ENCODE measurements around the gene MYRFL. TPM values are rescaled to one million over a fixed set of nuclear protein-coding genes. Genes with fewer than 3 reads are reported as not detected.

The MYRFL gene
- total and polyA plus RNA-seq, 2 of the 8 experiments (the other 6 are each of a cell fraction or from before 2014, with no cell fraction given) = 1.1 to 2.0 TPM

DNA sequence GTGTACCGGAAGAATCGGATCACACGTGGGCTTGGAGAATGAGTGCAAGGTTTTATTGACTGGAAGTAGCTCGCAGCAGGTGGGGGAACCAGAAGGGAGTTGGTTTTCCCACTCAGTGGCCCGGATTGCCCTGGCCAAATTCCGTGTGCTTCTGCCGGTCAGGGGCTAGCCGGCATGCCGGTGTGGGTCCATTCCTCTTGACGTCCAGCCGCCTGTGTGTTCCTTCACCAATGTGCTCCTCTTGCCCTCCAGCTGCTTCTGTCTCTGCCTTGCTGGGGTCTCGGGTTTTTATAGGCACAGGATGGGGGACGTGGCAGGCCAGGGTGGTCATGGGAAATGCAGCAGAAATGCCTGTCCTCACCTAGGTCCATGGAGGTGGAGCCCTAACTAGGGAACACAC lies 11.0 kb downstream of the MYRFL start (continued):
- TF ChIP-seq, protein P1, sequence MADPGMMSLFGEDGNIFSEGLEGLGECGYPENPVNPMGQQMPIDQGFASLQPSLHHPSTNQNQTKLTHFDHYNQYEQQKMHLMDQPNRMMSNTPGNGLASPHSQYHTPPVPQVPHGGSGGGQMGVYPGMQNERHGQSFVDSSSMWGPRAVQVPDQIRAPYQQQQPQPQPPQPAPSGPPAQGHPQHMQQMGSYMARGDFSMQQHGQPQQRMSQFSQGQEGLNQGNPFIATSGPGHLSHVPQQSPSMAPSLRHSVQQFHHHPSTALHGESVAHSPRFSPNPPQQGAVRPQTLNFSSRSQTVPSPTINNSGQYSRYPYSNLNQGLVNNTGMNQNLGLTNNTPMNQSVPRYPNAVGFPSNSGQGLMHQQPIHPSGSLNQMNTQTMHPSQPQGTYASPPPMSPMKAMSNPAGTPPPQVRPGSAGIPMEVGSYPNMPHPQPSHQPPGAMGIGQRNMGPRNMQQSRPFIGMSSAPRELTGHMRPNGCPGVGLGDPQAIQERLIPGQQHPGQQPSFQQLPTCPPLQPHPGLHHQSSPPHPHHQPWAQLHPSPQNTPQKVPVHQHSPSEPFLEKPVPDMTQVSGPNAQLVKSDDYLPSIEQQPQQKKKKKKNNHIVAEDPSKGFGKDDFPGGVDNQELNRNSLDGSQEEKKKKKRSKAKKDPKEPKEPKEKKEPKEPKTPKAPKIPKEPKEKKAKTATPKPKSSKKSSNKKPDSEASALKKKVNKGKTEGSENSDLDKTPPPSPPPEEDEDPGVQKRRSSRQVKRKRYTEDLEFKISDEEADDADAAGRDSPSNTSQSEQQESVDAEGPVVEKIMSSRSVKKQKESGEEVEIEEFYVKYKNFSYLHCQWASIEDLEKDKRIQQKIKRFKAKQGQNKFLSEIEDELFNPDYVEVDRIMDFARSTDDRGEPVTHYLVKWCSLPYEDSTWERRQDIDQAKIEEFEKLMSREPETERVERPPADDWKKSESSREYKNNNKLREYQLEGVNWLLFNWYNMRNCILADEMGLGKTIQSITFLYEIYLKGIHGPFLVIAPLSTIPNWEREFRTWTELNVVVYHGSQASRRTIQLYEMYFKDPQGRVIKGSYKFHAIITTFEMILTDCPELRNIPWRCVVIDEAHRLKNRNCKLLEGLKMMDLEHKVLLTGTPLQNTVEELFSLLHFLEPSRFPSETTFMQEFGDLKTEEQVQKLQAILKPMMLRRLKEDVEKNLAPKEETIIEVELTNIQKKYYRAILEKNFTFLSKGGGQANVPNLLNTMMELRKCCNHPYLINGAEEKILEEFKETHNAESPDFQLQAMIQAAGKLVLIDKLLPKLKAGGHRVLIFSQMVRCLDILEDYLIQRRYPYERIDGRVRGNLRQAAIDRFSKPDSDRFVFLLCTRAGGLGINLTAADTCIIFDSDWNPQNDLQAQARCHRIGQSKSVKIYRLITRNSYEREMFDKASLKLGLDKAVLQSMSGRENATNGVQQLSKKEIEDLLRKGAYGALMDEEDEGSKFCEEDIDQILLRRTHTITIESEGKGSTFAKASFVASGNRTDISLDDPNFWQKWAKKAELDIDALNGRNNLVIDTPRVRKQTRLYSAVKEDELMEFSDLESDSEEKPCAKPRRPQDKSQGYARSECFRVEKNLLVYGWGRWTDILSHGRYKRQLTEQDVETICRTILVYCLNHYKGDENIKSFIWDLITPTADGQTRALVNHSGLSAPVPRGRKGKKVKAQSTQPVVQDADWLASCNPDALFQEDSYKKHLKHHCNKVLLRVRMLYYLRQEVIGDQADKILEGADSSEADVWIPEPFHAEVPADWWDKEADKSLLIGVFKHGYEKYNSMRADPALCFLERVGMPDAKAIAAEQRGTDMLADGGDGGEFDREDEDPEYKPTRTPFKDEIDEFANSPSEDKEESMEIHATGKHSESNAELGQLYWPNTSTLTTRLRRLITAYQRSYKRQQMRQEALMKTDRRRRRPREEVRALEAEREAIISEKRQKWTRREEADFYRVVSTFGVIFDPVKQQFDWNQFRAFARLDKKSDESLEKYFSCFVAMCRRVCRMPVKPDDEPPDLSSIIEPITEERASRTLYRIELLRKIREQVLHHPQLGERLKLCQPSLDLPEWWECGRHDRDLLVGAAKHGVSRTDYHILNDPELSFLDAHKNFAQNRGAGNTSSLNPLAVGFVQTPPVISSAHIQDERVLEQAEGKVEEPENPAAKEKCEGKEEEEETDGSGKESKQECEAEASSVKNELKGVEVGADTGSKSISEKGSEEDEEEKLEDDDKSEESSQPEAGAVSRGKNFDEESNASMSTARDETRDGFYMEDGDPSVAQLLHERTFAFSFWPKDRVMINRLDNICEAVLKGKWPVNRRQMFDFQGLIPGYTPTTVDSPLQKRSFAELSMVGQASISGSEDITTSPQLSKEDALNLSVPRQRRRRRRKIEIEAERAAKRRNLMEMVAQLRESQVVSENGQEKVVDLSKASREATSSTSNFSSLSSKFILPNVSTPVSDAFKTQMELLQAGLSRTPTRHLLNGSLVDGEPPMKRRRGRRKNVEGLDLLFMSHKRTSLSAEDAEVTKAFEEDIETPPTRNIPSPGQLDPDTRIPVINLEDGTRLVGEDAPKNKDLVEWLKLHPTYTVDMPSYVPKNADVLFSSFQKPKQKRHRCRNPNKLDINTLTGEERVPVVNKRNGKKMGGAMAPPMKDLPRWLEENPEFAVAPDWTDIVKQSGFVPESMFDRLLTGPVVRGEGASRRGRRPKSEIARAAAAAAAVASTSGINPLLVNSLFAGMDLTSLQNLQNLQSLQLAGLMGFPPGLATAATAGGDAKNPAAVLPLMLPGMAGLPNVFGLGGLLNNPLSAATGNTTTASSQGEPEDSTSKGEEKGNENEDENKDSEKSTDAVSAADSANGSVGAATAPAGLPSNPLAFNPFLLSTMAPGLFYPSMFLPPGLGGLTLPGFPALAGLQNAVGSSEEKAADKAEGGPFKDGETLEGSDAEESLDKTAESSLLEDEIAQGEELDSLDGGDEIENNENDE (IDR thresholded peaks at IDR 0.05; ENCODE audit: insufficient replicate concordance, low read length) = no peak
- TF ChIP-seq GTF2F1 (IDR thresholded peaks at IDR 0.05; ENCODE audit: borderline replicate concordance, low read depth, low read length) (no peak), CHD1 (IDR thresholded peaks at IDR 0.05; ENCODE audit: low read depth, low read length) (no peak), SIX5 (IDR thresholded peaks at IDR 0.05; ENCODE audit: low read depth, low read length) (no peak), RAD21 (IDR thresholded peaks at IDR 0.05 in 1 of 2, conservative IDR thresholded peaks at IDR 0.05 in 1 of 2; ENCODE audit: low read depth in 2 of 2, low read length in 2 of 2) (no peak), POLR2A (IDR thresholded peaks at IDR 0.05; ENCODE audit: control extremely low read depth in 1 of 2, low read depth in 2 of 2, low read length in 2 of 2) (no peak), YY1 (IDR thresholded peaks at IDR 0.05; ENCODE audit: low read depth, low read length) (no peak), KDM1A (IDR thresholded peaks at IDR 0.05; ENCODE audit: borderline replicate concordance, low read length) (no peak), CBX8 (IDR thresholded peaks at IDR 0.05; ENCODE audit: borderline replicate concordance, low read depth, low read length) (no peak)
- TF ChIP-seq, protein P2, sequence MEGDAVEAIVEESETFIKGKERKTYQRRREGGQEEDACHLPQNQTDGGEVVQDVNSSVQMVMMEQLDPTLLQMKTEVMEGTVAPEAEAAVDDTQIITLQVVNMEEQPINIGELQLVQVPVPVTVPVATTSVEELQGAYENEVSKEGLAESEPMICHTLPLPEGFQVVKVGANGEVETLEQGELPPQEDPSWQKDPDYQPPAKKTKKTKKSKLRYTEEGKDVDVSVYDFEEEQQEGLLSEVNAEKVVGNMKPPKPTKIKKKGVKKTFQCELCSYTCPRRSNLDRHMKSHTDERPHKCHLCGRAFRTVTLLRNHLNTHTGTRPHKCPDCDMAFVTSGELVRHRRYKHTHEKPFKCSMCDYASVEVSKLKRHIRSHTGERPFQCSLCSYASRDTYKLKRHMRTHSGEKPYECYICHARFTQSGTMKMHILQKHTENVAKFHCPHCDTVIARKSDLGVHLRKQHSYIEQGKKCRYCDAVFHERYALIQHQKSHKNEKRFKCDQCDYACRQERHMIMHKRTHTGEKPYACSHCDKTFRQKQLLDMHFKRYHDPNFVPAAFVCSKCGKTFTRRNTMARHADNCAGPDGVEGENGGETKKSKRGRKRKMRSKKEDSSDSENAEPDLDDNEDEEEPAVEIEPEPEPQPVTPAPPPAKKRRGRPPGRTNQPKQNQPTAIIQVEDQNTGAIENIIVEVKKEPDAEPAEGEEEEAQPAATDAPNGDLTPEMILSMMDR (IDR thresholded peaks at IDR 0.05; ENCODE audit: control extremely low read depth in 1 of 3, insufficient read depth in 1 of 3, low read depth in 1 of 3, low read length in 3 of 3) = no peak
